Dendritic cell treated with granulocyte-macrophage colony-stimulating factor and Interleukin-4, amounts not matched to agents 40 ng/mL and 50 ng/mL, for 4 days (primary cell): ENCODE results near the gene NUDT22.
A peak's percentile ranks its signal among the peaks of the same experiment; 100 is the strongest.
"Not testable (repeated sequence)": the region's sequence is repeated elsewhere in the genome, so short reads cannot be mapped to it uniquely, and the experiment has no call there.

Source experiments
- H3K27ac Mint-ChIP-seq: one replicate; pipeline ENCODE4 v1.8.0; 2022; ENCODE audit warnings: mild to moderate bottlenecking, mixed read lengths
- H3K27me3 Mint-ChIP-seq: one replicate; pipeline ENCODE4 v1.8.0; 2022; ENCODE audit warnings: mild to moderate bottlenecking, mixed read lengths
- H3K36me3 Mint-ChIP-seq: one replicate; pipeline ENCODE4 v1.8.0; 2022; ENCODE audit warnings: low read depth, mixed read lengths
- H3K4me1 Mint-ChIP-seq: one replicate; pipeline ENCODE4 v1.8.0; 2022; ENCODE audit warnings: low read depth, mixed read lengths
- H3K4me3 Mint-ChIP-seq: one replicate; pipeline ENCODE4 v1.8.0; 2022; ENCODE audit warnings: mild to moderate bottlenecking, moderate library complexity, mixed read lengths
- H3K9me3 Mint-ChIP-seq: one replicate; pipeline ENCODE4 v1.8.0; 2022; ENCODE audit warnings: mixed read lengths
- intact Hi-C: fragments of 100-400 bp; cut with micrococcal nuclease; formaldehyde crosslinking; loops from one replicate; pipeline ENCODE4 v1.15.0; 2022

Gene NUDT22

DNA sequence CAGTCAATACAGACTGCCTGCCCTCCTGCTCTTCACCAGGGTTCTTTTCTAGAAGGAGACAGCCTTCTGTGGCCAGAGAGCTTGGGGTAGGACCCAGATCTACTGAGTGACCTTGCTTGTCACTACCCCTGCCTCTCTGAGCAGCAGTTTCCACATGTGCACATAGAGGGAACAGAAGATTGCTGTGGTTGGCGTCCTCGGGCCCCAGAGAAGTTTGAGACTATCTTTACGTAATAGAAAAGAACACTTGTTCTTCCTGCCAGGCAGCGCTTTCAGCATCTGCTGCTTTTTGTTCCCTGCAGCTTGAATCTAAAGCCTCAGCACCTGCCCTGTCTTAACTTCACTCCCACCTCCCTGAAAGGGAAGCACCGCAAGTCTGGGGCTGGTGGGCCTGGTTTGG, 12.9 kb downstream of the NUDT22 start:
- Mint-ChIP-seq H3K9me3 (no peaks in the 10 kb centered on the region), H3K36me3 (peaks cover 78% of the 10 kb centered on the region), H3K4me3 (peak overlapping the region; percentile 20), H3K27ac (peak overlapping the region; percentile 99), H3K27me3 (no peaks in the 10 kb centered on the region), H3K4me1 (peaks cover 81% of the 10 kb centered on the region)
- intact Hi-C loops = no loop called here

GRCh38 chr11:64239662-64240434, 13.8 kb downstream of the NUDT22 start:
- Mint-ChIP-seq H3K27me3 (no peaks in the 10 kb centered on the region), H3K36me3 (peaks cover 86% of the 10 kb centered on the region), H3K9me3 (no peaks in the 10 kb centered on the region), H3K27ac (peak overlapping the region; percentile 99), H3K4me1 (peaks cover 83% of the 10 kb centered on the region), H3K4me3 (peak overlapping the region; percentile 83)
- intact Hi-C loops = loop anchor here (1.0 to 2.0 kb wide), 3 partner anchors 14 to 65 kb away; partner anchors contain the start of genes ESRRA, NUDT22 and TRPT1

GRCh38 chr11:64240435-64241240, 14.6 kb downstream of the NUDT22 start, which contains the start of gene FKBP2:
TSS of gene FKBP2 (plus strand) at chr11:64241095. CDS start at chr11:64242388, 1,293 bp downstream.
- Mint-ChIP-seq H3K27me3 (no peaks in the 10 kb centered on the region), H3K27ac (peak within 1 kb of the TSS; percentile 99), H3K4me3 (peak within 1 kb of the TSS; percentile 83), H3K9me3 (no peaks in the 10 kb centered on the region), H3K36me3 (peaks cover 85% of the 10 kb centered on the region), H3K4me1 (peaks cover 83% of the 10 kb centered on the region)
- intact Hi-C loops = loop anchor here (1.0 to 2.0 kb wide), 3 partner anchors 14 to 65 kb away; partner anchors contain the start of genes ESRRA, NUDT22 and TRPT1

GRCh38 chr11:64241241-64241490, 15.1 kb downstream of the NUDT22 start:
- Mint-ChIP-seq H3K4me1 (peaks cover 83% of the 10 kb centered on the region), H3K4me3 (peak overlapping the region; percentile 83), H3K27me3 (no peaks in the 10 kb centered on the region), H3K9me3 (no peaks in the 10 kb centered on the region), H3K36me3 (peaks cover 85% of the 10 kb centered on the region), H3K27ac (peak overlapping the region; percentile 99)
- intact Hi-C loops = loop anchor here (2.0 kb wide), 1 partner anchor 30 kb away; no protein-coding TSS in a partner anchor

DNA sequence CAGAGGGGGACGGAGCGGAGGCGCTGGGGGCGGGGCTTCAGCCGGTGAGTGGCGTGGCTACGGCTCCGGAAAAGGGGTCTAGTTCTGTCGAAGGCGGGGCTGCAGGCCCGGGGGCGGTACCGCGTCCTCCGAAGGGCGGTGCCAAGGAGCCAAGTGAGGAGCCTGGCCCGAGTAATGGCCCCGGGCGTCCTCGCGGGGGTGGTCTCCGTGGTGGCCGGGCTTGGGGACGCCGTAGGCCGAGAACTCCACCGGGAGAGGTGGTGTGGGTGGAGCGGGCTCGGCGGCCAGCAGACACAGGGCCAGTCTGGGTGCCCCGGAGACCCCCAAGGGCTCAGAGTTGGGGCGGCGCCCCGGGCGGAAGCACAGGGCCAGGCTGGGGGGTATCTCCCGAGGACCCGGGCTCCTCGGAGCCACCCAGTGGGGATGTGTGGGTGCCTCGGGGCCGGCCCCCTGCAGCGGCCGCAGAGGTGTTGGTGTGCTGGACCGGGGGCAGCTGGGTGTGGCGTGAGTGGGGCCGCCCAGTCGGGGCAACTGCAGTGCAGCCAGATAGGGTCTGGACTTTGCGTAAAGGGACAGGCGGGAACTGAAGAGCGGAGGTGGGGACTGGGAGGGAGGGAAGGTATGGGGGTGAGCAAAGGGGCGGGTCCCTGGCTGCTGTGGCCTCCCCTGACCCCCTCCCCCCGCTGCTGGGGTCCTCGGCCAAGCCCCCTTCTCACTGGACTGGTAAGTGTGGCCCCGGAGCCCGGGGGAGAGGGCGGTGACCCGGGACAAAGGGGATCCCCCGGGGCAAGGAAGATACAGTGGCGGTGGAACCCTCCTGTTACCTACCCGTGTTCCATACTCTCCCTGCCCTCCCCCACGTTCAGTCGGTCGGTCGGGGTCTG, 15.7 kb downstream of the NUDT22 start:
- H3K36me3 Mint-ChIP-seq = peaks cover 81% of the 10 kb centered on the region
- intact Hi-C loops = loop anchor here (2.0 kb wide), 1 partner anchor 29 kb away; no protein-coding TSS in a partner anchor
- no peaks in the 10 kb centered on the region for H3K9me3 Mint-ChIP-seq
- H3K4me3 Mint-ChIP-seq = peak overlapping the region; percentile 83
- H3K27ac Mint-ChIP-seq = peak overlapping the region; percentile 99
- no peaks in the 10 kb centered on the region for H3K27me3 Mint-ChIP-seq
- H3K4me1 Mint-ChIP-seq = peaks cover 78% of the 10 kb centered on the region

- H3K4me3 Mint-ChIP-seq = peak overlapping the region; percentile 83
- intact Hi-C loops = no loop called here
- no peaks in the 10 kb centered on the region for H3K27me3 Mint-ChIP-seq
- H3K36me3 Mint-ChIP-seq = peaks cover 71% of the 10 kb centered on the region
- peaks cover 78% of the 10 kb centered on the region for H3K4me1 Mint-ChIP-seq
- no peak overlapping the region for H3K27ac Mint-ChIP-seq
- no peaks in the 10 kb centered on the region for H3K9me3 Mint-ChIP-seq
Observed at GRCh38 chr11:64243236-64243854, 17.3 kb downstream of the NUDT22 start.

GRCh38 chr11:64244107-64244506, 18.0 kb downstream of the NUDT22 start:
- Mint-ChIP-seq H3K4me3 (no peak overlapping the region), H3K36me3 (peaks cover 63% of the 10 kb centered on the region), H3K27ac (no peak overlapping the region), H3K27me3 (no peaks in the 10 kb centered on the region), H3K9me3 (no peaks in the 10 kb centered on the region), H3K4me1 (peaks cover 77% of the 10 kb centered on the region)
- intact Hi-C loops = no loop called here

- intact Hi-C loops = no loop called here
- peaks cover 72% of the 10 kb centered on the region for H3K4me1 Mint-ChIP-seq
- H3K4me3 Mint-ChIP-seq = peak overlapping the region; percentile 89
- H3K27me3 Mint-ChIP-seq = peaks cover 1% of the 10 kb centered on the region
- H3K9me3 Mint-ChIP-seq = no peaks in the 10 kb centered on the region
- H3K27ac Mint-ChIP-seq = peak overlapping the region; percentile 92
- H3K36me3 Mint-ChIP-seq = peaks cover 58% of the 10 kb centered on the region
Observed at GRCh38 chr11:64244966-64245365, 18.9 kb downstream of the NUDT22 start.

GRCh38 chr11:64245401-64245796, 19.3 kb downstream of the NUDT22 start:
- H3K36me3 Mint-ChIP-seq = peaks cover 56% of the 10 kb centered on the region
- peak overlapping the region; percentile 89 for H3K4me3 Mint-ChIP-seq
- peaks cover 68% of the 10 kb centered on the region for H3K4me1 Mint-ChIP-seq
- intact Hi-C loops = no loop called here
- peak overlapping the region; percentile 92 for H3K27ac Mint-ChIP-seq
- H3K9me3 Mint-ChIP-seq = no peaks in the 10 kb centered on the region
- peaks cover 4% of the 10 kb centered on the region for H3K27me3 Mint-ChIP-seq

DNA sequence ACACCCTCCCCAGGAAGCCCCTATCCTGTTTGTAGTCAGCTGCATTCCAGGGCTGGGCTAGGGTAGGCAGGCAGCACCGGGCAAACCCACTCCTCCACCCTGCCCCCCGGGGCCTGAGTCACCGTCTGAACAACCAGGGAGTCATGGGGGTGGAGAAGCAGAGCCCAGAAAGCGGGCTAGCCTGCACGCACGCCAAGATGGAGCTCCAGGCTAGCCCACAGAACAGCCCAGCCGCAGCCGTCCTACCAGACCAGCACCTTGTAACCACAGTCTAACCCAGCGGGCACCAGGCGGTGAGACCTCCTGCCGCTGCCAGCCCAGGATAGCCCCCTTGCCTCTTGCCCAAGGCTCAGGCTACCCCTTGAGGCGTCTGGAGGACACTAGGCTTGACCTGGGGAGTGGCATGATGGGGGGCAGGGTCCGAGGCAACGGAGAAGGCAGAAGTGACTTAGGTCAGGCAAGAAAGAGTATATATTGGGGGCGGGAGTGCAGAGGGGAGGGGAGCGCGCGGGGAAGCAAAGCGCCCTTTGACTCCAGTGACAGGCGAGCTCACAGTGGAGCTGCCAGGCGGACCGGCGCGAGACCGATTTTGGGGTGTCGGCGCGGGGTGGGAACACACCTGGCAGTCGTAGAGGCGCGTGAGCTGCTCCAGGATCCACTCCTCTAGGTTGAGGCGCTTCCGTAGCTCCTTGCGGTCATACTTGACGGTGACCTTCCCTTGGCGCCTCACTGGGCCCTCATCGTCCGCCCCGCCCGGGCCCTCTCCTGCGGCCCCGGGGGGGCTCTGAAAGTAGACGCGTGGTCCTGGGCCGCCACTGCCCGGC, 19.9 kb downstream of the NUDT22 start:
- Mint-ChIP-seq H3K27ac (peak overlapping the region; percentile 92), H3K36me3 (peaks cover 51% of the 10 kb centered on the region), H3K4me1 (peaks cover 71% of the 10 kb centered on the region), H3K4me3 (peak overlapping the region; percentile 89), H3K27me3 (peaks cover 9% of the 10 kb centered on the region), H3K9me3 (no peaks in the 10 kb centered on the region)
- intact Hi-C loops = loop anchor here (2.0 kb wide), 1 partner anchor 15 kb away; the partner anchor contains the start of gene DNAJC4

DNA sequence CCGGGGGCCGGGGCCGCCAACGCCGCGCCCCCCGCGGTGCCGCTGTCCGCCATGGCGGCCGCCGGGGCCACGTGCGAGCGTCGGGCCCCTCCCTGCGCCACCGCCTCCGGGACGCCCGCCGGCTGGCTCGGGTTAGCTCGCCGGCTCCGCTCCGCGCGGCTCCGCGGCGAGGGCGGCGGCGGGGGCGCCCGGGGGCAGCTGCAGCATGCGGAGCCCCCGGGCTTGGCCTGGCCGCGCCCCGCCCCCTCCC, 20.5 kb downstream of the NUDT22 start:
- H3K9me3 Mint-ChIP-seq = not testable (repeated sequence)
- intact Hi-C loops = loop anchor here (2.0 kb wide), 1 partner anchor 16 kb away; the partner anchor contains the start of gene DNAJC4

GRCh38 chr11:64246871-64247728, 21.0 kb downstream of the NUDT22 start, which contains the start of gene PPP1R14B:
TSS of gene PPP1R14B (minus strand) at chr11:64246943. CDS start at chr11:64246673, 270 bp downstream.
- H3K4me3 Mint-ChIP-seq = peak within 1 kb of the TSS; percentile 89
- peaks cover 51% of the 10 kb centered on the region for H3K36me3 Mint-ChIP-seq
- H3K27ac Mint-ChIP-seq = peak within 1 kb of the TSS; percentile 92
- no peaks in the 10 kb centered on the region for H3K9me3 Mint-ChIP-seq
- peaks cover 9% of the 10 kb centered on the region for H3K27me3 Mint-ChIP-seq
- peaks cover 77% of the 10 kb centered on the region for H3K4me1 Mint-ChIP-seq
- intact Hi-C loops = loop anchor here (2.0 kb wide), 1 partner anchor 16 kb away; the partner anchor contains the start of gene DNAJC4

More for the DNA sequence above, 20.5 kb downstream of the NUDT22 start:
- H3K27me3 Mint-ChIP-seq = not testable (repeated sequence)
- peaks cover 48% of the 10 kb centered on the region for H3K36me3 Mint-ChIP-seq
- peak overlapping the region; percentile 82 for H3K4me3 Mint-ChIP-seq
- H3K27ac Mint-ChIP-seq = peak overlapping the region; percentile 92
- peaks cover 74% of the 10 kb centered on the region for H3K4me1 Mint-ChIP-seq
